Adipocyte (in vitro differentiated cells): ENCODE results near the gene GGT1.
"Not testable (repeated sequence)": the region's sequence is repeated elsewhere in the genome, so short reads cannot be mapped to it uniquely, and the experiment has no call there.

Source experiments
- DNase-seq: peaks from one replicate; pipeline ENCODE4 v3.0.0-alpha.2; 2015; ENCODE audit warnings: low read depth
- H3K27me3 ChIP-seq: replicated peaks from 2 replicates; pipeline ENCODE4 v1.7.0; 2013; ENCODE audit warnings: mild to moderate bottlenecking, low read length, moderate library complexity; ENCODE audit not compliant: control insufficient read depth, insufficient read depth
- H3K36me3 ChIP-seq: 2 replicates; pipeline ENCODE4 v1.7.0; 2013; ENCODE audit warnings: low read length, mild to moderate bottlenecking, moderate library complexity; ENCODE audit not compliant: control insufficient read depth, insufficient read depth, severe bottlenecking
- H3K4me1 ChIP-seq: 2 replicates; pipeline ENCODE4 v1.7.0; 2013; ENCODE audit warnings: mild to moderate bottlenecking, low read length, moderate library complexity; ENCODE audit not compliant: control insufficient read depth, insufficient read depth
- H3K4me3 ChIP-seq: 2 replicates; pipeline ENCODE4 v1.7.0; 2013; ENCODE audit warnings: mild to moderate bottlenecking, low read length, moderate library complexity
- H3K9ac ChIP-seq: 2 replicates; pipeline ENCODE4 v1.7.0; 2013; ENCODE audit warnings: mild to moderate bottlenecking, low read length, moderate library complexity
- H3K9me3 ChIP-seq: 2 replicates; pipeline ENCODE4 v1.7.0; 2013; ENCODE audit warnings: mild to moderate bottlenecking, low read length, moderate library complexity; ENCODE audit not compliant: control insufficient read depth

GGT1 gene

GRCh38 chr22:24649371-24649770, 46.4 kb downstream of the GGT1 start:
- H3K9ac ChIP-seq, H3K4me1 ChIP-seq, H3K27me3 ChIP-seq, DNase-seq, H3K36me3 ChIP-seq, H3K4me3 ChIP-seq, H3K9me3 ChIP-seq: not testable (repeated sequence)

GRCh38 chr22:24650884-24651283, 47.9 kb downstream of the GGT1 start:
- not testable (repeated sequence) for DNase-seq, H3K9me3 ChIP-seq, H3K4me3 ChIP-seq, H3K36me3 ChIP-seq, H3K27me3 ChIP-seq, H3K4me1 ChIP-seq, H3K9ac ChIP-seq

GRCh38 chr22:24665395-24665794, 62.4 kb downstream of the GGT1 start:
- H3K4me3 ChIP-seq, H3K36me3 ChIP-seq, H3K9me3 ChIP-seq, H3K27me3 ChIP-seq, DNase-seq, H3K9ac ChIP-seq, H3K4me1 ChIP-seq: not testable (repeated sequence)

- H3K27me3 ChIP-seq, H3K9me3 ChIP-seq, H3K4me1 ChIP-seq, DNase-seq, H3K36me3 ChIP-seq, H3K9ac ChIP-seq, H3K4me3 ChIP-seq: not testable (repeated sequence)
Observed at GRCh38 chr22:24667904-24668303, 64.9 kb downstream of the GGT1 start.

DNA sequence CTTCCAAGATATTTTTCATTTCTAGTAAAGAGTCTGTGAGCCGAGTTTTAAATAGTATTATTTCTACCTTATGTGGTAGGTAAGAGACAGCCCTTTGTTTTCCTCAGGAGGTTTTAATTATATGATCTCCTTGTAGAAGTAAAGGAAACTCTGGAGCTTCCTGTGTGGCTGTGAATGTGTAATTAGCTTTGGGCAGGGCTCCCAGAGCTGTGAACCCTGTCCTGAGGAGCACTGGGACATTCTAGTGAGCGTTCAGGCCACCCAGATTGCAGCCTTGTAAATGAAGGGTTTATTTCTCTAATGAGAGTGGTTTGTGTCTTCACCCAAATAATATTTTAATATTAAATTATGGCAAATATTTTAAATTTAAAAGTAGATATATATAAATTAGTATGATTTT, 69.5 kb downstream of the GGT1 start:
- not testable (repeated sequence) for H3K27me3 ChIP-seq

More for the DNA sequence above, 69.5 kb downstream of the GGT1 start:
- DNase-seq, H3K36me3 ChIP-seq, H3K9ac ChIP-seq, H3K9me3 ChIP-seq, H3K4me3 ChIP-seq, H3K4me1 ChIP-seq: not testable (repeated sequence)
